Measurements from ENCODE around the gene MAB21L2. TPM values are rescaled to one million over a fixed set of nuclear protein-coding genes. Genes with fewer than 3 reads are reported as not detected.

Gene MAB21L2
- total RNA-seq, 1 experiment from 2014 or later = not detected

GRCh38 chr4:150540536-150540935 is 41.4 kb upstream of the MAB21L2 start:
- Histone ChIP-seq H3K4me3 (ENCODE audit: low read depth, low read length) (no peak overlapping the region), H3K36me3 (ENCODE audit: control insufficient read depth, insufficient read depth, low read length) (no peaks in the 10 kb centered on the region), H3K27me3 (replicated peaks; ENCODE audit: control insufficient read depth, insufficient read depth, low read length) (no peaks in the 10 kb centered on the region), H3K4me1 (no peaks in the 10 kb centered on the region), H3K9me3 (no peaks in the 10 kb centered on the region)
- Mint-ChIP-seq H3K4me1 (ENCODE audit: low read depth, unreplicated experiment) (peaks cover 7% of the 10 kb centered on the region), H3K9me3 (ENCODE audit: unreplicated experiment) (no peaks in the 10 kb centered on the region), H3K27ac (ENCODE audit: unreplicated experiment) (no peak overlapping the region), H3K4me3 (ENCODE audit: unreplicated experiment) (no peak overlapping the region), H3K27me3 (ENCODE audit: insufficient read depth, unreplicated experiment) (no peaks in the 10 kb centered on the region), H3K36me3 (ENCODE audit: insufficient read depth, unreplicated experiment) (no peaks in the 10 kb centered on the region)
- ChIA-PET POLR2A (no interaction called here), CTCF (no interaction called here)
- TF ChIP-seq, protein P1, sequence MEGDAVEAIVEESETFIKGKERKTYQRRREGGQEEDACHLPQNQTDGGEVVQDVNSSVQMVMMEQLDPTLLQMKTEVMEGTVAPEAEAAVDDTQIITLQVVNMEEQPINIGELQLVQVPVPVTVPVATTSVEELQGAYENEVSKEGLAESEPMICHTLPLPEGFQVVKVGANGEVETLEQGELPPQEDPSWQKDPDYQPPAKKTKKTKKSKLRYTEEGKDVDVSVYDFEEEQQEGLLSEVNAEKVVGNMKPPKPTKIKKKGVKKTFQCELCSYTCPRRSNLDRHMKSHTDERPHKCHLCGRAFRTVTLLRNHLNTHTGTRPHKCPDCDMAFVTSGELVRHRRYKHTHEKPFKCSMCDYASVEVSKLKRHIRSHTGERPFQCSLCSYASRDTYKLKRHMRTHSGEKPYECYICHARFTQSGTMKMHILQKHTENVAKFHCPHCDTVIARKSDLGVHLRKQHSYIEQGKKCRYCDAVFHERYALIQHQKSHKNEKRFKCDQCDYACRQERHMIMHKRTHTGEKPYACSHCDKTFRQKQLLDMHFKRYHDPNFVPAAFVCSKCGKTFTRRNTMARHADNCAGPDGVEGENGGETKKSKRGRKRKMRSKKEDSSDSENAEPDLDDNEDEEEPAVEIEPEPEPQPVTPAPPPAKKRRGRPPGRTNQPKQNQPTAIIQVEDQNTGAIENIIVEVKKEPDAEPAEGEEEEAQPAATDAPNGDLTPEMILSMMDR (IDR thresholded peaks at IDR 0.05; ENCODE audit: insufficient read depth in 1 of 2, low read depth in 1 of 2, low read length in 1 of 2, severe bottlenecking in 1 of 2, unreplicated experiment in 1 of 2) = no peak
- intact Hi-C loops (cut with micrococcal nuclease; ENCODE audit: unreplicated experiment) = no loop called here
- DNase-seq = no peak
- BruUV-seq (replicated peaks) = no TSS peak

- no peak for DNase-seq
- H3K27me3 Mint-ChIP-seq (ENCODE audit: insufficient read depth, unreplicated experiment) = no peaks in the 10 kb centered on the region
- no peaks in the 10 kb centered on the region for H3K9me3 ChIP-seq
- no TSS peak for BruUV-seq (replicated peaks)
- ChIA-PET CTCF (no interaction called here), POLR2A (no interaction called here)
- intact Hi-C loops (cut with micrococcal nuclease; ENCODE audit: unreplicated experiment) = no loop called here
- H3K36me3 ChIP-seq (ENCODE audit: control insufficient read depth, insufficient read depth, low read length) = no peaks in the 10 kb centered on the region
- no peaks in the 10 kb centered on the region for H3K27me3 ChIP-seq (replicated peaks; ENCODE audit: control insufficient read depth, insufficient read depth, low read length)
- peaks cover 7% of the 10 kb centered on the region for H3K4me1 Mint-ChIP-seq (ENCODE audit: low read depth, unreplicated experiment)
- no peak overlapping the region for H3K27ac Mint-ChIP-seq (ENCODE audit: unreplicated experiment)
- no peaks in the 10 kb centered on the region for H3K36me3 Mint-ChIP-seq (ENCODE audit: insufficient read depth, unreplicated experiment)
- H3K4me3 Mint-ChIP-seq (ENCODE audit: unreplicated experiment) = no peak overlapping the region
- H3K4me3 ChIP-seq (ENCODE audit: low read depth, low read length) = no peak overlapping the region
- no peaks in the 10 kb centered on the region for H3K9me3 Mint-ChIP-seq (ENCODE audit: unreplicated experiment)
- TF ChIP-seq, protein P1 (IDR thresholded peaks at IDR 0.05; ENCODE audit: insufficient read depth in 1 of 2, low read depth in 1 of 2, low read length in 1 of 2, severe bottlenecking in 1 of 2, unreplicated experiment in 1 of 2) = no peak
- H3K4me1 ChIP-seq = no peaks in the 10 kb centered on the region
These were observed 41.0 kb upstream of the MAB21L2 start for GRCh38 chr4:150540959-150541360.

GRCh38 chr4:150541681-150542080 is 40.3 kb upstream of the MAB21L2 start:
- no TSS peak for BruUV-seq (replicated peaks)

More at GRCh38 chr4:150541681-150542080, 40.3 kb upstream of the MAB21L2 start:
- Histone ChIP-seq H3K4me3 (ENCODE audit: low read depth, low read length) (no peak overlapping the region), H3K9me3 (no peaks in the 10 kb centered on the region), H3K36me3 (ENCODE audit: control insufficient read depth, insufficient read depth, low read length) (no peaks in the 10 kb centered on the region), H3K27me3 (replicated peaks; ENCODE audit: control insufficient read depth, insufficient read depth, low read length) (no peaks in the 10 kb centered on the region), H3K4me1 (no peaks in the 10 kb centered on the region)
- TF ChIP-seq, protein P1 (IDR thresholded peaks at IDR 0.05; ENCODE audit: insufficient read depth in 1 of 2, low read depth in 1 of 2, low read length in 1 of 2, severe bottlenecking in 1 of 2, unreplicated experiment in 1 of 2) = no peak
- H3K4me3 Mint-ChIP-seq (ENCODE audit: unreplicated experiment) = no peak overlapping the region
- ChIA-PET POLR2A (no interaction called here), CTCF (no interaction called here)
- no peaks in the 10 kb centered on the region for H3K9me3 Mint-ChIP-seq (ENCODE audit: unreplicated experiment)
- no peaks in the 10 kb centered on the region for H3K36me3 Mint-ChIP-seq (ENCODE audit: insufficient read depth, unreplicated experiment)
- DNase-seq = no peak
- intact Hi-C loops (cut with micrococcal nuclease; ENCODE audit: unreplicated experiment) = no loop called here
- peaks cover 7% of the 10 kb centered on the region for H3K4me1 Mint-ChIP-seq (ENCODE audit: low read depth, unreplicated experiment)
- no peak overlapping the region for H3K27ac Mint-ChIP-seq (ENCODE audit: unreplicated experiment)
- H3K27me3 Mint-ChIP-seq (ENCODE audit: insufficient read depth, unreplicated experiment) = no peaks in the 10 kb centered on the region
